ENCODE data around the gene TMEM238. TPM values are rescaled to one million over a fixed set of nuclear protein-coding genes. Genes with fewer than 3 reads are reported as not detected.

TMEM238 gene
- total RNA-seq, 1 donor from 2014 or later, result 0.70 TPM

- Mint-ChIP-seq H3K27me3 (ENCODE audit: unreplicated experiment) (no peaks in the 10 kb centered on the region), H3K4me1 (ENCODE audit: unreplicated experiment) (peaks cover 39% of the 10 kb centered on the region), H3K9me3 (ENCODE audit: unreplicated experiment) (no peaks in the 10 kb centered on the region), H3K4me3 (ENCODE audit: unreplicated experiment) (no peak overlapping the region), H3K27ac (ENCODE audit: unreplicated experiment) (peak overlapping the region; percentile 50), H3K36me3 (ENCODE audit: unreplicated experiment) (no peaks in the 10 kb centered on the region)
- no peak for DNase-seq (ENCODE audit: extremely low spot score, unreplicated experiment)
- TF ChIP-seq CTCF (IDR thresholded peaks at IDR 0.05), result no peak
Observed at GRCh38 chr19:55373993-55374757, 9.9 kb downstream of the TMEM238 start.

GRCh38 chr19:55373306-55373992 lies 10.6 kb downstream of the TMEM238 start:
- Mint-ChIP-seq H3K9me3 (ENCODE audit: unreplicated experiment) (no peaks in the 10 kb centered on the region), H3K27ac (ENCODE audit: unreplicated experiment) (peak overlapping the region; percentile 50), H3K4me1 (ENCODE audit: unreplicated experiment) (peaks cover 39% of the 10 kb centered on the region), H3K27me3 (ENCODE audit: unreplicated experiment) (no peaks in the 10 kb centered on the region), H3K36me3 (ENCODE audit: unreplicated experiment) (no peaks in the 10 kb centered on the region), H3K4me3 (ENCODE audit: unreplicated experiment) (no peak overlapping the region)
- TF ChIP-seq CTCF (IDR thresholded peaks at IDR 0.05), result no peak
- no peak for DNase-seq (ENCODE audit: extremely low spot score, unreplicated experiment)

- Mint-ChIP-seq H3K9me3 (ENCODE audit: unreplicated experiment) (no peaks in the 10 kb centered on the region), H3K27me3 (ENCODE audit: unreplicated experiment) (no peaks in the 10 kb centered on the region), H3K36me3 (ENCODE audit: unreplicated experiment) (no peaks in the 10 kb centered on the region), H3K27ac (ENCODE audit: unreplicated experiment) (no peak overlapping the region), H3K4me1 (ENCODE audit: unreplicated experiment) (peaks cover 39% of the 10 kb centered on the region), H3K4me3 (ENCODE audit: unreplicated experiment) (no peak overlapping the region)
- DNase-seq (ENCODE audit: extremely low spot score, unreplicated experiment), result no peak
- TF ChIP-seq CTCF (IDR thresholded peaks at IDR 0.05), result no peak
Observed at GRCh38 chr19:55372316-55373081, 11.6 kb downstream of the TMEM238 start.

- Mint-ChIP-seq H3K4me3 (ENCODE audit: unreplicated experiment) (peak within 1 kb of the TSS; percentile 74), H3K4me1 (ENCODE audit: unreplicated experiment) (peaks cover 34% of the 10 kb centered on the region), H3K9me3 (ENCODE audit: unreplicated experiment) (no peaks in the 10 kb centered on the region), H3K27me3 (ENCODE audit: unreplicated experiment) (no peaks in the 10 kb centered on the region), H3K36me3 (ENCODE audit: unreplicated experiment) (no peaks in the 10 kb centered on the region), H3K27ac (ENCODE audit: unreplicated experiment) (peak within 1 kb of the TSS; percentile 69)
- no peak for DNase-seq (ENCODE audit: extremely low spot score, unreplicated experiment)
- no peak for TF ChIP-seq CTCF (IDR thresholded peaks at IDR 0.05)
Observed at GRCh38 chr19:55370305-55370988, 13.6 kb downstream of the TMEM238 start, which contains the start of gene IL11. TSS of gene IL11 (minus strand) at chr19:55370463. CDS start at chr19:55370310, 153 bp downstream.
